ENCODE results near the gene MON1B. TPM values are rescaled to one million over a fixed set of nuclear protein-coding genes. Genes with fewer than 3 reads are reported as not detected.

MON1B gene
- total RNA-seq, 1 experiment from 2014 or later: 67.1 TPM

DNA sequence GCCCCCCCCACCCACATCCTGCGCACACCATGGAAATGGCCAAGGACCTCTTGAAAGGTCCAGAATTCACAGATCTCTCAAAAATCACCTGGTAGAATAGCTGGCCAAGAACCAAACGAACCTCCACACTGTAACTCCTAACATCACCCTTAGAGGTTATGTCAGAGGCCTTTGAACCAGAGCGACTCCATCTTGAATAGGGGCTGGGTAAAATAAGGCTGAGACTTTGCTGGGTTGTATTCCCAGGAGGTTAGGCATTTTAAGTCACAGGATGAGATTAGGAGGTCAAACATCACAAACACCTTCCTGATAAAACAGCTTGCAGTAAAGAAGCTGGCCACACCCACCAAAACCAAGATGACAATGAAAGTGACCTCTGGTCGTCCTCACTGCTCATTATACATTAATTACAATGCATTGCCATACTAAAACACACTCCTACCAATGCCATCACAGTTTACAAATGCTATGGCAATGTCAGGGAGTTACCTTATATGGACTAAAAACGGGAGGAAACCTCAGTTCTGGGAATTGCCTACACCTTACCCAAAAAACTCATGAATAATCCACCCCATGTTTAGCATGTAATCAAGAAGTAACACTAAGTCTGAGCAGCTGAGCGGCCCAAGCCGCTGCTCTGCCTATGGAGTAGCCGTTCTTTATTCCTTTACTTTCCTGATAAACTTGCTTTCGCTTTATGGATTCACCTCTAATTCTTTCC lies 43.0 kb downstream of the MON1B start:
- BruUV-seq (replicated peaks): no TSS peak
- no peaks in the 10 kb centered on the region for H3K9me3 Mint-ChIP-seq (ENCODE audit: unreplicated experiment)
- peaks cover 23% of the 10 kb centered on the region for H3K4me1 Mint-ChIP-seq (ENCODE audit: low read depth, unreplicated experiment)
- CTCF ChIA-PET: interaction anchor here (0.6 to 1.1 kb wide), 4 partner anchors 21 to 354 kb away, joined by 3 to 6 read pairs (median 4); no protein-coding TSS in a partner anchor
- POLR2A ChIA-PET: no interaction called here
- TF ChIP-seq, protein P1, sequence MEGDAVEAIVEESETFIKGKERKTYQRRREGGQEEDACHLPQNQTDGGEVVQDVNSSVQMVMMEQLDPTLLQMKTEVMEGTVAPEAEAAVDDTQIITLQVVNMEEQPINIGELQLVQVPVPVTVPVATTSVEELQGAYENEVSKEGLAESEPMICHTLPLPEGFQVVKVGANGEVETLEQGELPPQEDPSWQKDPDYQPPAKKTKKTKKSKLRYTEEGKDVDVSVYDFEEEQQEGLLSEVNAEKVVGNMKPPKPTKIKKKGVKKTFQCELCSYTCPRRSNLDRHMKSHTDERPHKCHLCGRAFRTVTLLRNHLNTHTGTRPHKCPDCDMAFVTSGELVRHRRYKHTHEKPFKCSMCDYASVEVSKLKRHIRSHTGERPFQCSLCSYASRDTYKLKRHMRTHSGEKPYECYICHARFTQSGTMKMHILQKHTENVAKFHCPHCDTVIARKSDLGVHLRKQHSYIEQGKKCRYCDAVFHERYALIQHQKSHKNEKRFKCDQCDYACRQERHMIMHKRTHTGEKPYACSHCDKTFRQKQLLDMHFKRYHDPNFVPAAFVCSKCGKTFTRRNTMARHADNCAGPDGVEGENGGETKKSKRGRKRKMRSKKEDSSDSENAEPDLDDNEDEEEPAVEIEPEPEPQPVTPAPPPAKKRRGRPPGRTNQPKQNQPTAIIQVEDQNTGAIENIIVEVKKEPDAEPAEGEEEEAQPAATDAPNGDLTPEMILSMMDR (IDR thresholded peaks at IDR 0.05; ENCODE audit: insufficient read depth in 1 of 2, low read depth in 1 of 2, low read length in 1 of 2, severe bottlenecking in 1 of 2, unreplicated experiment in 1 of 2): no peak
- H3K27ac Mint-ChIP-seq (ENCODE audit: unreplicated experiment): no peak overlapping the region
- peaks cover 3% of the 10 kb centered on the region for H3K27me3 Mint-ChIP-seq (ENCODE audit: insufficient read depth, unreplicated experiment)
- DNase-seq: no peak
- H3K36me3 ChIP-seq (ENCODE audit: control insufficient read depth, insufficient read depth, low read length): no peaks in the 10 kb centered on the region
- no peaks in the 10 kb centered on the region for H3K4me1 ChIP-seq
- no peaks in the 10 kb centered on the region for H3K27me3 ChIP-seq (replicated peaks; ENCODE audit: control insufficient read depth, insufficient read depth, low read length)
- no peak overlapping the region for H3K4me3 ChIP-seq (ENCODE audit: low read depth, low read length)
- H3K4me3 Mint-ChIP-seq (ENCODE audit: unreplicated experiment): no peak overlapping the region
- H3K36me3 Mint-ChIP-seq (ENCODE audit: insufficient read depth, unreplicated experiment): no peaks in the 10 kb centered on the region
- no peaks in the 10 kb centered on the region for H3K9me3 ChIP-seq
- intact Hi-C loops (cut with micrococcal nuclease; ENCODE audit: unreplicated experiment): no loop called here

DNA sequence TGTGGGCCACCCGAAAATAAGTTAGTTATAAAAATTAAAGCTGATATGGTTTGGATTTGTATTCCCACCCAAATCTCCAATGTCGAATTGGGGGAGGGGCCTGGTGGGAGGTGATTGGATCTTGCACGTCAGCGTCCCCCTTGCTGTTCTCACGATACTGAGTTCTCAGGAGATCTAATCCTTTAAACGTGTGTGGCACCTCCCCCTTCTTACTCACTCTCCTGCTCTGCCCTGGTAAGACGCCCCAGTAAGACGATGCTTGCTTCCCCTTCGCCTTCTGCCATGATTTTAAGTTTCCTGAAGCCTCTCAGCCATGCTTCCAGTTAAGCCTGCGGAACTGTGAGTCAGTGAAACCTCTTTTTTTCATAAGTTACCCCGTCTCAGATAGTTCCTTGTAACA lies 43.6 kb downstream of the MON1B start:
- DNase-seq: no peak
- Histone ChIP-seq H3K4me1 (peaks cover 5% of the 10 kb centered on the region; the same call in 1 of the 2 replicates), H3K36me3 (ENCODE audit: control insufficient read depth, insufficient read depth, low read length) (no peaks in the 10 kb centered on the region), H3K4me3 (ENCODE audit: low read depth, low read length) (no peak overlapping the region), H3K9me3 (no peaks in the 10 kb centered on the region), H3K27me3 (replicated peaks; ENCODE audit: control insufficient read depth, insufficient read depth, low read length) (no peaks in the 10 kb centered on the region)
- Mint-ChIP-seq H3K36me3 (ENCODE audit: insufficient read depth, unreplicated experiment) (no peaks in the 10 kb centered on the region), H3K4me1 (ENCODE audit: low read depth, unreplicated experiment) (peaks cover 28% of the 10 kb centered on the region), H3K27me3 (ENCODE audit: insufficient read depth, unreplicated experiment) (peaks cover 2% of the 10 kb centered on the region), H3K27ac (ENCODE audit: unreplicated experiment) (no peak overlapping the region), H3K4me3 (ENCODE audit: unreplicated experiment) (no peak overlapping the region), H3K9me3 (ENCODE audit: unreplicated experiment) (no peaks in the 10 kb centered on the region)
- intact Hi-C loops (cut with micrococcal nuclease; ENCODE audit: unreplicated experiment): loop anchor here (5.0 kb wide), 2 partner anchors 173 to 198 kb away; no protein-coding TSS in a partner anchor
- CTCF ChIA-PET: interaction anchor here (0.6 to 3.5 kb wide), 3 partner anchors 349 to 351 kb away, joined by 3 to 47 read pairs (median 6); no protein-coding TSS in a partner anchor
- POLR2A ChIA-PET: no interaction called here
- TF ChIP-seq, protein P1 (IDR thresholded peaks at IDR 0.05; ENCODE audit: insufficient read depth in 1 of 2, low read depth in 1 of 2, low read length in 1 of 2, severe bottlenecking in 1 of 2, unreplicated experiment in 1 of 2): no peak
- BruUV-seq (replicated peaks): no TSS peak

DNA sequence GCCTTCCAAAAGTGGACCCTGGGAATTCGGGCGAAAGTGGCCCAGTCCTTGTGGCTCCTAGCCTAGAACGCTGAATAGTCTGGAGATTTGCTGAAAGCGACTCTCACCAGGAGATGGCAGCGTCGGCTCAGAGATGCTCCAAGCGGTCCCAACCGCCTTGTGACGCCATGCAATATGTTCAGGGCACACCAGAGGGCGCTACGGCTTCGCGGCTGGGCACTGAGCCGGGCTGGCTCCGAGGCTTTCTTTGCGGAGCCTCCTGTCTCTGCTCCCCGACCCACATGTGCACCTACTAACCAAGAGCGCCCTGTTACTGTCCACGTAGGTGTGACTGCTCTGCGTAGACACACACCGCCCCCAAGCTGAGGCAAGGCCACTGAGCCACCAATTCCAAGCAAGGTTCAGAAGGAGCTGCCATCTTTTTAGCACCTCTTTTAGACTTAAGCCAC lies 45.1 kb downstream of the MON1B start:
- intact Hi-C loops (cut with micrococcal nuclease; ENCODE audit: unreplicated experiment): loop anchor here (1.0 to 5.0 kb wide), 9 partner anchors 53 to 424 kb away; no protein-coding TSS in a partner anchor

More for the DNA sequence above, 45.1 kb downstream of the MON1B start:
- CTCF ChIA-PET: interaction anchor here (3.5 kb wide), 1 partner anchor 347 kb away, joined by 47 read pairs; no protein-coding TSS in a partner anchor
- no peaks in the 10 kb centered on the region for H3K9me3 ChIP-seq
- Mint-ChIP-seq H3K9me3 (ENCODE audit: unreplicated experiment) (no peaks in the 10 kb centered on the region), H3K4me1 (ENCODE audit: low read depth, unreplicated experiment) (peaks cover 28% of the 10 kb centered on the region), H3K27ac (ENCODE audit: unreplicated experiment) (no peak overlapping the region), H3K36me3 (ENCODE audit: insufficient read depth, unreplicated experiment) (no peaks in the 10 kb centered on the region), H3K27me3 (ENCODE audit: insufficient read depth, unreplicated experiment) (peaks cover 2% of the 10 kb centered on the region), H3K4me3 (ENCODE audit: unreplicated experiment) (peak overlapping the region; percentile 55)
- no peaks in the 10 kb centered on the region for H3K36me3 ChIP-seq (ENCODE audit: control insufficient read depth, insufficient read depth, low read length)
- peak; percentile 86 to 93 for DNase-seq
- POLR2A ChIA-PET: no interaction called here
- TF ChIP-seq, protein P1 (IDR thresholded peaks at IDR 0.05; ENCODE audit: insufficient read depth in 1 of 2, low read depth in 1 of 2, low read length in 1 of 2, severe bottlenecking in 1 of 2, unreplicated experiment in 1 of 2): peak; percentile 99 to 100
- no TSS peak for BruUV-seq (replicated peaks)
- H3K4me3 ChIP-seq (ENCODE audit: low read depth, low read length): no peak overlapping the region
- peaks cover 7% of the 10 kb centered on the region; the same call in 1 of the 2 replicates for H3K4me1 ChIP-seq
- no peaks in the 10 kb centered on the region for H3K27me3 ChIP-seq (replicated peaks; ENCODE audit: control insufficient read depth, insufficient read depth, low read length)
